Heart right ventricle (tissue), 16 donors: ENCODE data around the gene CAMK2A. TPM values are rescaled to one million over a fixed set of nuclear protein-coding genes. Genes with fewer than 3 reads are reported as not detected.

Experiments
- ATAC-seq, 8 donors: fragments of 200-7000 bp; cut with Tn5 transposase; one replicate each; pipeline ENCODE4 v1.9.1; 2020; ENCODE audit warnings: mild to moderate bottlenecking in 8 of 8, moderate library complexity in 8 of 8, moderate number of reproducible peaks in 1 of 8
- DNase-seq, 2 donors: peaks; one replicate each; pipeline ENCODE4 v3.0.0-alpha.2; 2020
- H3K27ac ChIP-seq, 10 donors: fragments of 200-600 bp; sonication (generic) in 2 of 10; one replicate each; pipeline versions ENCODE4 v1.5.0 to v1.8.0; 2020 to 2022; ENCODE audit warnings: mild to moderate bottlenecking in 3 of 10
- H3K27me3 ChIP-seq, 7 donors: fragments of 200-600 bp; one replicate each; pipeline ENCODE4 v1.8.0; 2021 to 2022; ENCODE audit warnings: mild to moderate bottlenecking in 2 of 7
- H3K36me3 ChIP-seq, 9 donors: fragments of 200-600 bp; sonication (generic) in 1 of 9; one replicate each; pipeline versions ENCODE4 v1.5.0 to v1.8.0; 2020 to 2022; ENCODE audit warnings: mild to moderate bottlenecking in 2 of 9
- H3K4me1 ChIP-seq, 9 donors: fragments of 200-600 bp; sonication (generic) in 1 of 9; one replicate each; pipeline versions ENCODE4 v1.5.0 to v1.8.0; 2020 to 2022; ENCODE audit warnings: mild to moderate bottlenecking in 4 of 9
- H3K4me3 ChIP-seq, 10 donors: fragments of 200-600 bp; sonication (generic) in 2 of 10; one replicate each; pipeline versions ENCODE4 v1.5.0 to v1.8.0; 2020 to 2022; ENCODE audit warnings: mild to moderate bottlenecking in 7 of 10, moderate library complexity in 2 of 10
- H3K9me3 ChIP-seq, 11 donors: fragments of 200-600 bp in 10 of 11; sonication (generic) in 2 of 11; one replicate each; pipeline versions ENCODE4 v1.5.0 to v1.8.0; 2013 to 2022; ENCODE audit warnings: mild to moderate bottlenecking in 2 of 11, control low read depth in 1 of 11, moderate library complexity in 1 of 11
- WGBS, 2 donors: extraction: QIAGEN DNeasy Blood & Tissue Kit; methylation state at CpG; one replicate each; pipeline ENCODE4 v1.1.7; 2013; ENCODE audit warnings: inconsistent platforms in 1 of 2; 5-methylcytosine and 5-hydroxymethylcytosine counted together
- intact Hi-C, 10 donors: fragments of 100-400 bp; cut with DNase I; formaldehyde crosslinking; loops; one replicate each; pipeline versions ENCODE4 v1.11.1 to v1.14.2; 2022
- polyA plus RNA-seq, 2 donors: library from polyadenylated mRNA; stranded (reverse); fragments of 200-250 nt; gene quantifications; one replicate each; pipeline ENCODE4 v1.2.3, GENCODE V29; 2013
- total RNA-seq, 10 donors: library from RNA; stranded (reverse); fragmentation: NEBNext Ultra II Directional in 3 of 10; extraction: Animal tissue kit (Norgen Biotek cat#: 25700) in 3 of 10; gene quantifications; one replicate each; pipeline versions ENCODE4 v1.2.1 to v1.2.4, GENCODE V29; 2021 to 2023
- TF ChIP-seq, protein P1 (sequence below), 9 donors: fragments of 200-600 bp; sonication (generic) in 2 of 9; IDR thresholded peaks; one replicate each; pipeline versions ENCODE4 v1.5.0 to v1.8.0; 2021 to 2022; ENCODE audit warnings: antibody characterized with exemption in 9 of 9, mild to moderate bottlenecking in 5 of 9, moderate library complexity in 1 of 9
- donor health status: Arrhythmogenic right ventricular cardiomyopathy.
- donor health status: ischemic (EF 13 %, LVEDD 7.1; RV severe dilation, severe dysfunction).
- donor health status: healthy with polysubstance abuse.
- donor health status: DM: no; HTN: yes; CAD: no.
- donor health status: DM: no; HTN: no; CAD: no.
- donor health status: ischemic (EF 25% LVEDD 6.9; RV normal size, moderate dysfunction).
- donor health status: ischemic (EF 25% LVEDD 5.7; RV mildly dilated, moderate dysfunction).
- donor health status: healthy.
- donor health status: DM: yes; HTN: yes; CAD: no.
- donor health status: Ischemic cardiomyopathy.
- donor health status: ischemic (EF 35%, LVEDD 5.7; RV mildly dilated, moderate dysfunction).
- donor health status: nonischemic (EF 11% LVEDD 7.7; RV severe dilation, severe dysfunction).
- donor health status: DM: yes; HTN: yes; CAD: no.
- donor health status: PGD.
- donor health status: ischemic (EF 29% LVEDD 5.4; RV normal size, mild dysfunction).
- donor health status: nonischemic (EF 23%, LVEDD 6.1; RV moderate dilation, normal function).

Gene CAMK2A
- total and polyA plus RNA-seq, 12 donors: 1.2 to 25.7 (median 17.9) TPM

- DNase-seq: no peak
- H3K27ac ChIP-seq: no peak overlapping the region
- H3K36me3 ChIP-seq: no peaks in the 10 kb centered on the region
- H3K27me3 ChIP-seq: no peaks in the 10 kb centered on the region
- H3K9me3 ChIP-seq: no peaks in the 10 kb centered on the region
- peaks cover 0 to 31% (median 8%) of the 10 kb centered on the region in 9 donors for H3K4me1 ChIP-seq
- 52 to 56% methylated on average over 14 of the region's 14 CpGs for WGBS, 2 donors
- intact Hi-C loops: no loop called here
- H3K4me3 ChIP-seq: no peak overlapping the region
- TF ChIP-seq, protein P1, sequence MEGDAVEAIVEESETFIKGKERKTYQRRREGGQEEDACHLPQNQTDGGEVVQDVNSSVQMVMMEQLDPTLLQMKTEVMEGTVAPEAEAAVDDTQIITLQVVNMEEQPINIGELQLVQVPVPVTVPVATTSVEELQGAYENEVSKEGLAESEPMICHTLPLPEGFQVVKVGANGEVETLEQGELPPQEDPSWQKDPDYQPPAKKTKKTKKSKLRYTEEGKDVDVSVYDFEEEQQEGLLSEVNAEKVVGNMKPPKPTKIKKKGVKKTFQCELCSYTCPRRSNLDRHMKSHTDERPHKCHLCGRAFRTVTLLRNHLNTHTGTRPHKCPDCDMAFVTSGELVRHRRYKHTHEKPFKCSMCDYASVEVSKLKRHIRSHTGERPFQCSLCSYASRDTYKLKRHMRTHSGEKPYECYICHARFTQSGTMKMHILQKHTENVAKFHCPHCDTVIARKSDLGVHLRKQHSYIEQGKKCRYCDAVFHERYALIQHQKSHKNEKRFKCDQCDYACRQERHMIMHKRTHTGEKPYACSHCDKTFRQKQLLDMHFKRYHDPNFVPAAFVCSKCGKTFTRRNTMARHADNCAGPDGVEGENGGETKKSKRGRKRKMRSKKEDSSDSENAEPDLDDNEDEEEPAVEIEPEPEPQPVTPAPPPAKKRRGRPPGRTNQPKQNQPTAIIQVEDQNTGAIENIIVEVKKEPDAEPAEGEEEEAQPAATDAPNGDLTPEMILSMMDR (IDR thresholded peaks at IDR 0.05): no peak
- no peak for ATAC-seq
These were observed 48.0 kb downstream of the CAMK2A start for GRCh38 chr5:150241298-150242160.

DNA sequence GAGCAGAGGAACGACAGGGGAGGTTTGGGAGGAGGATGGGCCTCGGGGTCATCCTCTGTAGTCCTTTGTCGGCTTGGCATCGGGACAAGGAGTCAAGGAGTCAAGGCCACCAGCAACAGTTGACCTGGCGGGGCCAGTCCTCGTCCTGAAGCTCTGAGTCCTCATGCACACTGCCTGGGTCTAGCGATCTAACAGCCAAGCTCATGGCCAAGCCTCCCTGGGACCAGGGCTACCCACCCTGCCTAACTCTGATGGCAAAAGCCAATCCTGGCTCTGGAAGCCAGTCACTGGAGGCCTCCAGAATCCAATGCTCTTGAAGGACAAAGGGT lies 49.8 kb downstream of the CAMK2A start:
- Histone ChIP-seq H3K9me3 (no peaks in the 10 kb centered on the region), H3K4me1 (peaks cover 0 to 13% (median 2%) of the 10 kb centered on the region in 9 donors), H3K4me3 (no peak overlapping the region), H3K36me3 (no peaks in the 10 kb centered on the region), H3K27ac (no peak overlapping the region), H3K27me3 (no peaks in the 10 kb centered on the region)
- DNase-seq (no peak), ATAC-seq (no peak)
- intact Hi-C loops: no loop called here
- TF ChIP-seq, protein P1 (IDR thresholded peaks at IDR 0.05): no peak
- 92 to 97% methylated on average over 7 of the region's 7 CpGs for WGBS, 2 donors

DNA sequence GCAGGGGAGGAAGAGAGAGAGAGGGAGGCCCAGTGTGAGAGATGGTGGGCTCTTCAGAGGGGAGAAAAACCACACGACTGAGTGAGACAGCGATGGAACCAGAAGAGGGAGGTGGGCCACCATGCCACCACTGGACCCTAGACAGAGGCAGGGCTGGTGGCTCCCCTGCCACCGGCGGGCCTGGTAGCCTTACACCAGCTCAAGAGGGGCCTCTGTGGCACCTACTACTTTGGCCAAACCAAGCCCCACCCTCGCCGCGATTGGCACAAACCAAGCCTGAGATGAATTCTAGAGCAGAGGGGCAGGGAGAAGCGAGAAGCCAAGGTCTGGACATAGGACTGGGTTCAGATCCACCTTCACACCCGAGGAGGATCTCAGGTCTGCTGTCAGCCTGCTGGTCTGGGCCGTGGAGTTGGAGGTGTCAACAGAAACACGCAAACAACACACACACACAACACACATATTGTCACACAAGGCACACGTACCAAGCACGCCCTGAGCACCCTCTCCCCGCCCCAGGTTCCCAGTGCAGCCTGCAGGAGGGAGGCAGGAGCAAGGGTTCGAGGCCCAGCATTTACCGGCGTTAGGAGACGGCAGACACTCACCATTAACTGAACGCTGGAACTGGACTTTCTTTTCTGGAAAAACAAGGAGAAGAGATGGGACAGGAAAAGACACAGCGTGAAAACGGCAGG lies 50.3 kb downstream of the CAMK2A start:
- intact Hi-C loops: no loop called here
- TF ChIP-seq, protein P1 (IDR thresholded peaks at IDR 0.05): no peak
- Histone ChIP-seq H3K36me3 (peaks cover 0 to under 1% (median 0%) of the 10 kb centered on the region in 9 donors), H3K4me1 (peaks cover 0 to 10% (median 0%) of the 10 kb centered on the region in 9 donors), H3K27me3 (no peaks in the 10 kb centered on the region), H3K4me3 (no peak overlapping the region), H3K27ac (no peak overlapping the region), H3K9me3 (no peaks in the 10 kb centered on the region)
- ATAC-seq: no peak
- 93 to 95% methylated on average over 21 of the region's 21 CpGs for WGBS, 2 donors
- no peak for DNase-seq

- Histone ChIP-seq H3K4me1 (peaks cover 0 to 14% (median 0%) of the 10 kb centered on the region in 9 donors), H3K4me3 (no peak overlapping the region), H3K36me3 (peaks cover 0 to 4% (median 0%) of the 10 kb centered on the region in 9 donors), H3K9me3 (no peaks in the 10 kb centered on the region), H3K27ac (no peak overlapping the region), H3K27me3 (no peaks in the 10 kb centered on the region)
- DNase-seq: no peak
- intact Hi-C loops: no loop called here
- ATAC-seq: no peak
- TF ChIP-seq, protein P1 (IDR thresholded peaks at IDR 0.05): no peak
- 92% methylated on average over 10 of the region's 10 CpGs for WGBS, 2 donors
These were observed 50.9 kb downstream of the CAMK2A start for GRCh38 chr5:150238646-150239045.
